Psoas muscle (tissue), 8 donors: Measurements from ENCODE around the gene CRBN. TPM values are rescaled to one million over a fixed set of nuclear protein-coding genes. Genes with fewer than 3 reads are reported as not detected.

Experiments
- ATAC-seq, 4 donors: fragments of 200-7000 bp; cut with Tn5 transposase; one replicate each; pipeline ENCODE4 v1.9.1; 2020; ENCODE audit warnings: moderate library complexity in 3 of 4, mild to moderate bottlenecking in 2 of 4
- DNase-seq, 2 donors: peaks; one replicate each; pipeline ENCODE4 v3.0.0-alpha.2; 2020
- H3K27ac ChIP-seq: fragments of 200-600 bp; one replicate; pipeline ENCODE4 v1.8.0; 2022
- H3K27me3 ChIP-seq, 3 donors: fragments of 200-600 bp in 1 of 3; one replicate each; pipeline versions ENCODE4 v1.6.1 to v1.8.0; 2013 to 2022; ENCODE audit warnings: low read length in 2 of 3, mild to moderate bottlenecking in 2 of 3, moderate library complexity in 1 of 3; ENCODE audit not compliant: insufficient read depth in 3 of 3
- H3K36me3 ChIP-seq, 2 donors: fragments of 200-600 bp in 1 of 2; one replicate each; pipeline versions ENCODE4 v1.6.1 to v1.8.0; 2013 to 2022; ENCODE audit warnings: low read depth in 1 of 2, mild to moderate bottlenecking in 1 of 2, moderate library complexity in 1 of 2; ENCODE audit not compliant: insufficient read depth in 1 of 2
- H3K4me1 ChIP-seq: fragments of 200-600 bp; one replicate; pipeline ENCODE4 v1.8.0; 2022
- H3K4me3 ChIP-seq: fragments of 200-600 bp; one replicate; pipeline ENCODE4 v1.8.0; 2022; ENCODE audit warnings: mild to moderate bottlenecking
- H3K9me3 ChIP-seq: fragments of 200-600 bp; one replicate; pipeline ENCODE4 v1.8.0; 2022
- CTCF ChIP-seq: fragments of 200-600 bp; IDR thresholded peaks from one replicate; pipeline ENCODE4 v1.8.0; 2022; ENCODE audit warnings: antibody characterized with exemption
- WGBS, 3 donors: extraction: QIAGEN DNeasy Blood & Tissue Kit; methylation state at CpG; one replicate each; pipeline versions ENCODE4 v1.1.6 to v1.1.7; 2013; 5-methylcytosine and 5-hydroxymethylcytosine counted together
- intact Hi-C, 2 donors: fragments of 100-400 bp; cut with DNase I; formaldehyde crosslinking; loops; one replicate each; pipeline versions ENCODE4 v1.11.0 to v1.14.2; 2022
- polyA plus RNA-seq, 3 donors: library from polyadenylated mRNA; stranded (reverse); fragments of 200-250 nt; gene quantifications; one replicate each; pipeline ENCODE4 v1.2.3, GENCODE V29; 2013
- total RNA-seq, 4 donors: library from RNA; stranded (reverse); fragmentation: NEBNext Ultra II Directional in 2 of 4; extraction: Animal tissue kit (Norgen Biotek cat#: 25700) in 2 of 4; gene quantifications; one replicate each; pipeline versions ENCODE4 v1.2.1 to v1.2.4, GENCODE V29; 2021 to 2023
- donor health status: healthy with polysubstance abuse.
- donor health status: DM: no; HTN: no; CAD: no; lungs with moderate emphysema.
- donor health status: Bipolar disorder and iron deficiency.
- donor health status: healthy.
- donor health status: DM: yes; HTN: yes; CAD: no.
- donor health status: DM: no; HTN: no; CAD: no.
- donor health status: DM: no; HTN: no; CAD: no.
- donor health status: DM: yes; HTN: yes; CAD: no.

CRBN gene
- total and polyA plus RNA-seq, 7 donors, result 17.9 to 55.2 (median 40.6) TPM

GRCh38 chr3:3117651-3118050 is 61.8 kb downstream of the CRBN start:
- no peaks in the 10 kb centered on the region for H3K36me3 ChIP-seq
- no peak for TF ChIP-seq CTCF
- H3K27ac ChIP-seq, result no peak overlapping the region
- H3K4me1 ChIP-seq, result no peaks in the 10 kb centered on the region
- no peaks in the 10 kb centered on the region for H3K9me3 ChIP-seq
- no peaks in the 10 kb centered on the region for H3K27me3 ChIP-seq
- intact Hi-C loops, result no loop called here
- DNase-seq, result no peak
- no peak overlapping the region for H3K4me3 ChIP-seq
- WGBS, 3 donors, result 75 to 88% (median 81%) methylated on average over 2 of the region's 2 CpGs
- ATAC-seq, result no peak

GRCh38 chr3:3113042-3113709 is 66.3 kb downstream of the CRBN start:
- DNase-seq (no peak), ATAC-seq (no peak)
- 72 to 82% (median 76%) methylated on average over 4 of the region's 4 CpGs for WGBS, 3 donors
- H3K27ac ChIP-seq, result no peak overlapping the region
- intact Hi-C loops, result no loop called here
- no peak overlapping the region for H3K4me3 ChIP-seq
- no peaks in the 10 kb centered on the region for H3K9me3 ChIP-seq
- TF ChIP-seq CTCF, result no peak
- no peaks in the 10 kb centered on the region for H3K36me3 ChIP-seq
- H3K4me1 ChIP-seq, result no peaks in the 10 kb centered on the region
- H3K27me3 ChIP-seq, result no peaks in the 10 kb centered on the region

- no peak for ATAC-seq
- H3K27ac ChIP-seq, result no peak overlapping the region
- H3K36me3 ChIP-seq, result no peaks in the 10 kb centered on the region
- DNase-seq, result no peak
- no peaks in the 10 kb centered on the region for H3K4me1 ChIP-seq
- H3K4me3 ChIP-seq, result no peak overlapping the region
- no peaks in the 10 kb centered on the region for H3K9me3 ChIP-seq
- H3K27me3 ChIP-seq, result peaks cover 0 to under 1% (median 0%) of the 10 kb centered on the region in 3 donors
- intact Hi-C loops, result no loop called here
- WGBS, 3 donors, result 68 to 70% (median 69%) methylated on average over 7 of the region's 7 CpGs
- no peak for TF ChIP-seq CTCF
Observed at GRCh38 chr3:3110749-3111361, 68.6 kb downstream of the CRBN start.

- Histone ChIP-seq H3K9me3 (no peaks in the 10 kb centered on the region), H3K4me1 (no peaks in the 10 kb centered on the region), H3K27ac (no peak within 1 kb of the TSS), H3K4me3 (no peak within 1 kb of the TSS), H3K27me3 (peaks cover 0 to 2% (median 0%) of the 10 kb centered on the region in 3 donors), H3K36me3 (no peaks in the 10 kb centered on the region)
- ATAC-seq, result no peak
- no peak for DNase-seq
- intact Hi-C loops, result no loop called here
- WGBS, 3 donors, result 32 to 40% (median 36%) methylated on average over 4 of the region's 4 CpGs
- no peak for TF ChIP-seq CTCF
Observed at GRCh38 chr3:3110299-3110630, 69.2 kb downstream of the CRBN start, which contains the start of gene IL5RA. TSS of gene IL5RA (minus strand) at chr3:3110374. CDS start at chr3:3104984, 5,390 bp downstream.
